ENCODE measurements around the gene GABRA5.

The GABRA5 gene

DNA sequence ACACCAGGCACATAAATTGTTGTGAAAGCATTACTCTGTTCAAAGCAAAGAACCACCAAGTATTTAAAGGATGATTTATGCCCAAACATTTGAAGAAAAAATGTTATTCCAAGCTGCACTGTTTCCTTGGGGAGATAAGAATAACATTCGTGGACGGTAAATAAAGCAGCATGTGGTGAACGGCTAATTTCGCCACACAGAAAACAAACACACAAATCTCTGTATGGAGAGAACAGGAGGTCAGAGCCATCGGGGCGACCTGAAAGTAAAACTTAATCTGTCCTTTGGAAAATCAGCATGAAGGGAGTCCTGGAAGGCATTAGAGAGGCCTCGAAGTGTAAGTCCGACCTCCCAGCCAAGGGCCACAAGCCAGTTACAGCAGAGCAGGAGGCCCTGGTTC lies 77.0 kb downstream of the GABRA5 start:
- no peaks in the 10 kb centered on the region for H3K27me3 ChIP-seq (replicated peaks)
- no peak overlapping the region for H3K4me3 ChIP-seq (ENCODE audit: low read depth, low read length)
- H3K27ac ChIP-seq = no peak overlapping the region
- in situ Hi-C loops (cut with HindIII; ENCODE audit: low pct_ligation_motif_present, low sequenced_read_pairs) = loop anchor here (25.0 kb wide), 1 partner anchor 93 kb away; no protein-coding TSS in a partner anchor
- H3K36me3 ChIP-seq (replicated peaks) = no peaks in the 10 kb centered on the region
- TF ChIP-seq, protein P1, sequence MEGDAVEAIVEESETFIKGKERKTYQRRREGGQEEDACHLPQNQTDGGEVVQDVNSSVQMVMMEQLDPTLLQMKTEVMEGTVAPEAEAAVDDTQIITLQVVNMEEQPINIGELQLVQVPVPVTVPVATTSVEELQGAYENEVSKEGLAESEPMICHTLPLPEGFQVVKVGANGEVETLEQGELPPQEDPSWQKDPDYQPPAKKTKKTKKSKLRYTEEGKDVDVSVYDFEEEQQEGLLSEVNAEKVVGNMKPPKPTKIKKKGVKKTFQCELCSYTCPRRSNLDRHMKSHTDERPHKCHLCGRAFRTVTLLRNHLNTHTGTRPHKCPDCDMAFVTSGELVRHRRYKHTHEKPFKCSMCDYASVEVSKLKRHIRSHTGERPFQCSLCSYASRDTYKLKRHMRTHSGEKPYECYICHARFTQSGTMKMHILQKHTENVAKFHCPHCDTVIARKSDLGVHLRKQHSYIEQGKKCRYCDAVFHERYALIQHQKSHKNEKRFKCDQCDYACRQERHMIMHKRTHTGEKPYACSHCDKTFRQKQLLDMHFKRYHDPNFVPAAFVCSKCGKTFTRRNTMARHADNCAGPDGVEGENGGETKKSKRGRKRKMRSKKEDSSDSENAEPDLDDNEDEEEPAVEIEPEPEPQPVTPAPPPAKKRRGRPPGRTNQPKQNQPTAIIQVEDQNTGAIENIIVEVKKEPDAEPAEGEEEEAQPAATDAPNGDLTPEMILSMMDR (IDR thresholded peaks at IDR 0.05; ENCODE audit: low read depth, low read length, missing control alignments) = no peak
- DNase-seq = no peak

DNA sequence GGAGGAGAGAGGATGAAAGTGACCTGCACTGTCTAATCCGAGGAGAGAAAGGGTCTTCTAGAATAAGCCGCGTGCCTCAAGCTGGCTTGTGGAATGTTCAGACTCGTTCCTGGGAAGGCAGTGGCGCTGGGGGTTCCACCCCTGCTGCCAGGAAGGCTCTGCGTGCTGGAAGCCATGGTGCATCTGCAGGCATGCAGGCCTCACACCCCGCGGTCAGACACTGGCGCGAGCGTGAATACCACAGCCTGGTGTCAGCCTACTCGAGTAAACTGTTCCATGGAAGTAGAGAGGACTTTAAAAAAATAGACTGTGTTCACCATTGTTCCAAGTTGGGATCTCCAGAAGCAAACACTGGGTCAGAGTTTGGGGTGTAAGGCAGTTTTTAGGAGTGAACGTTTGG lies 78.2 kb downstream of the GABRA5 start:
- no peak overlapping the region for H3K4me3 ChIP-seq (ENCODE audit: low read depth, low read length)
- H3K27me3 ChIP-seq (replicated peaks) = no peaks in the 10 kb centered on the region
- no peak for DNase-seq
- in situ Hi-C loops (cut with HindIII; ENCODE audit: low pct_ligation_motif_present, low sequenced_read_pairs) = loop anchor here (25.0 kb wide), 1 partner anchor 92 kb away; no protein-coding TSS in a partner anchor
- TF ChIP-seq, protein P1 (IDR thresholded peaks at IDR 0.05; ENCODE audit: low read depth, low read length, missing control alignments) = no peak
- no peak overlapping the region for H3K27ac ChIP-seq
- no peaks in the 10 kb centered on the region for H3K36me3 ChIP-seq (replicated peaks)

DNA sequence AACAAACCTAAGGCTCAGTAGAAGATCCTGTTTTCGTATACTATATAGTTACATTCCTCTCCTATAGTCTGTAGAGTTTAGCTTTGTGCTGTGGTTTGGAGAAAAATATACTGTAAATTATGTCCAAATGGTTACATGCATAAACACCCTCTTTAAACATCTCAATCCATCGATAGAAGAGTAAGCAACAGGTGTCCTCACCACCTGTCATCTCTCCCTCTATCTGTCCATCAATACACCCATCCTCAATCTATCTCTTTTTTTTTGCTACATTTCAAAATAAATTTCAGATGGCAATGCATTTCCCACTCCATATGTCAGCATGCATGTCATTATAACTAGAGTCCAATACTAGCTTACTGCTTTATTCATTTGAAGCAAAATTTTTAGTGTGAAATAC lies 83.1 kb downstream of the GABRA5 start:
- no peak for DNase-seq
- Histone ChIP-seq H3K4me3 (ENCODE audit: low read depth, low read length) (no peak overlapping the region), H3K27ac (no peak overlapping the region), H3K36me3 (replicated peaks) (no peaks in the 10 kb centered on the region), H3K27me3 (replicated peaks) (no peaks in the 10 kb centered on the region)
- TF ChIP-seq, protein P1 (IDR thresholded peaks at IDR 0.05; ENCODE audit: low read depth, low read length, missing control alignments) = no peak
- in situ Hi-C loops (cut with HindIII; ENCODE audit: low pct_ligation_motif_present, low sequenced_read_pairs) = no loop called here

DNA sequence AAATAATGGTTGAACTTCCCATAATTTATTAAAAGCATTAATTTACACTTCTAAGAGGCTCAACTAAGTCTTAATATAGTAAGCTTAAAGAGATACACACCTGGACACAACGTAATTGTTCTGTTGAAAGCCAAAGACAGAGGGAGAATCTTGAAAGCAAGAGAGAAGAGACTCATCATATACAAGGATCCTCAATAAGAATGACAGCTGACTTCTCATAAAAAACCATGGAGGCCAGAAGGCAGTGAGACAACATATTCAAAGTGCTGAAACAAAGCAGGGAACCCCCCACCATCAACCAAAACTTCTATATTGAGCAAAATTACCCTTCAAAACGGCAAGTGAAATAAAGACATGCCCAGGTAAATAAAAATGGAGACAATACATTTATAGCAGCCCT lies 87.5 kb downstream of the GABRA5 start:
- Histone ChIP-seq H3K36me3 (replicated peaks) (no peaks in the 10 kb centered on the region), H3K27me3 (replicated peaks) (no peaks in the 10 kb centered on the region), H3K27ac (no peak overlapping the region), H3K4me3 (ENCODE audit: low read depth, low read length) (no peak overlapping the region)
- in situ Hi-C loops (cut with HindIII; ENCODE audit: low pct_ligation_motif_present, low sequenced_read_pairs) = no loop called here
- no peak for DNase-seq
- TF ChIP-seq, protein P1 (IDR thresholded peaks at IDR 0.05; ENCODE audit: low read depth, low read length, missing control alignments) = no peak

DNA sequence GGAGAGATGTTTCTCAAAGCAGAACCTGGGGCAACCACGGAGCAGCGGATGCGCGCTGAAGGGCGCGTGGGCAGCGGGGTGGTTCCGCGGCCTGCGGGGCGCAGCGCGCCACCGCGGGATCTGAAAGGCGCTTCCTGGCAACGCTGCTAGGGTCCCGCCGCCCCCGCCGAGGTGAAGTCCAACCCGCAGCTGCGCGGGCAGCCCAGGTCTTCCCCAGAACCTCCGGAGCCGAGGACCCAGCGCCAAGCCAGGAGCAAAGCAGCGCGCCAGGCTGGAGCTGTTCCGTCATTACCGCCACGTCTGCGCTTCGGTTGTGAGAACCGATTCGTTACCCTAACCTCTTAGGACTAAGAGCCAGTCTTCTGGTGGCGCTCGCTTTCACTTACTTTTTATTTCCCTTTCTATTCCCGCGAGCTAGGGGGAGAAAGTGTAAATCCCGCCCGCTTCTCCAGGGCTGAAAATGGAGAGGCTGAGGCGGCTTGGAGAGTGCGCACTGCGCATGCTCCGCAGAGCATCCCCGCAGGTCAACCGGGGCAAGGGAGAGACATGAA lies 100.9 kb downstream of the GABRA5 start:
- Histone ChIP-seq H3K4me3 (ENCODE audit: low read depth, low read length) (peak overlapping the region; percentile 49), H3K27ac (no peak overlapping the region), H3K27me3 (replicated peaks) (no peaks in the 10 kb centered on the region), H3K36me3 (replicated peaks) (no peaks in the 10 kb centered on the region)
- TF ChIP-seq, protein P1 (IDR thresholded peaks at IDR 0.05; ENCODE audit: low read depth, low read length, missing control alignments) = no peak
- in situ Hi-C loops (cut with HindIII; ENCODE audit: low pct_ligation_motif_present, low sequenced_read_pairs) = no loop called here
- no peak for DNase-seq

DNA sequence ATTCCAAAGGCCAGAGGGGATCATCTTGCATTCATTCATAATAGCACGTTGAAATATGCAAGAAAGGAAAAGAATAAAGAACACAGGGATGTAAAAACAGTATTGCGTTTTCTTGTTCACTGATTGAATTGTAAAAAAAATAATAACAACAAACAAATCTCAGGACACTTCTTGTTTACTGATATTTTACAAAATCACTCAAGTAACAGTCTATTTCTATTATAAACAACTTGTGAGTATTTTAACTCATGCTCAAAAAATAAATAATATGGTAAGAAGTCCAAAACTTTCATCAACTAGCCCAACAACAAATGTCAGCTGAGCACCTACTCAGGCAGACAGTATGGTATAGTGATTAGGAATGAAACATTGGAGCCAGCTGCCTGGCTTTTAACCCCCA lies 101.9 kb downstream of the GABRA5 start:
- H3K27me3 ChIP-seq (replicated peaks) = no peaks in the 10 kb centered on the region
- H3K27ac ChIP-seq = no peak overlapping the region
- DNase-seq = no peak
- TF ChIP-seq, protein P1 (IDR thresholded peaks at IDR 0.05; ENCODE audit: low read depth, low read length, missing control alignments) = no peak
- in situ Hi-C loops (cut with HindIII; ENCODE audit: low pct_ligation_motif_present, low sequenced_read_pairs) = no loop called here
- no peaks in the 10 kb centered on the region for H3K36me3 ChIP-seq (replicated peaks)
- H3K4me3 ChIP-seq (ENCODE audit: low read depth, low read length) = no peak overlapping the region

All from brain microvascular endothelial cell (primary cell).